Uterus (tissue), 4 donors: Measurements from ENCODE around the gene OR5AR1. TPM values are rescaled to one million over a fixed set of nuclear protein-coding genes. Genes with fewer than 3 reads are reported as not detected.

ENCODE experiments used
- DNase-seq, 2 donors: peaks; one replicate each; pipeline ENCODE4 v3.0.0-alpha.2; 2019 to 2020
- H3K27ac ChIP-seq, 2 donors: fragments of 200-600 bp; sonication (generic); 1 replicate in 1 of 2; 2 replicates in 1 of 2; pipeline ENCODE4 v1.5.1; 2016 to 2018
- H3K27me3 ChIP-seq, 2 donors: fragments of 200-600 bp; sonication (generic); one replicate each; pipeline ENCODE4 v1.5.1; 2018 to 2019; ENCODE audit warnings: control low read depth in 1 of 2
- H3K36me3 ChIP-seq, 2 donors: fragments of 200-600 bp; sonication (generic); one replicate each; pipeline ENCODE4 v1.5.1; 2019; ENCODE audit warnings: control low read depth in 1 of 2
- H3K4me1 ChIP-seq, 2 donors: fragments of 200-600 bp; sonication (generic); one replicate each; pipeline ENCODE4 v1.5.1; 2018 to 2019; ENCODE audit warnings: control low read depth in 1 of 2
- H3K4me3 ChIP-seq, 2 donors: fragments of 200-600 bp; sonication (generic); 1 replicate in 1 of 2; 2 replicates in 1 of 2; pipeline ENCODE4 v1.5.1; 2018 to 2019; ENCODE audit warnings: mild to moderate bottlenecking in 1 of 2
- H3K9me3 ChIP-seq, 2 donors: fragments of 200-600 bp; sonication (generic); one replicate each; pipeline ENCODE4 v1.5.1; 2019; ENCODE audit warnings: control low read depth in 1 of 2
- POLR2A ChIP-seq, 2 donors: fragments of 450-650 bp; IDR thresholded peaks; one replicate each; pipeline ENCODE4 v1.6.1; 2016; ENCODE audit warnings: antibody characterized with exemption in 2 of 2, mild to moderate bottlenecking in 1 of 2, moderate library complexity in 1 of 2
- intact Hi-C: fragments of 100-400 bp; cut with DNase I; formaldehyde crosslinking; loops from one replicate; pipeline ENCODE4 v1.15.1; 2023; ENCODE audit warnings: low total_unique reads
- total RNA-seq, 4 donors: library from RNA; depleted of rRNA in 3 of 4; stranded (reverse); fragments of >200 nt in 3 of 4; gene quantifications; one replicate each; pipeline versions ENCODE4 v1.1.0 to v1.2.4, GENCODE V29; 2014 to 2023
- TF ChIP-seq, protein P1 (sequence below), 4 experiments: fragments of 200-600 bp in 2 of 4; fragments of 450-650 bp in 2 of 4; sonication (generic) in 2 of 4; IDR thresholded peaks; one replicate each; pipeline ENCODE4 v1.5.1; 2016 to 2019; ENCODE audit warnings: antibody characterized with exemption in 4 of 4, mild to moderate bottlenecking in 2 of 4, moderate library complexity in 1 of 4
- donor health status: DM: yes; HTN: yes; CAD: no.

The OR5AR1 gene
- not detected for total RNA-seq

DNA sequence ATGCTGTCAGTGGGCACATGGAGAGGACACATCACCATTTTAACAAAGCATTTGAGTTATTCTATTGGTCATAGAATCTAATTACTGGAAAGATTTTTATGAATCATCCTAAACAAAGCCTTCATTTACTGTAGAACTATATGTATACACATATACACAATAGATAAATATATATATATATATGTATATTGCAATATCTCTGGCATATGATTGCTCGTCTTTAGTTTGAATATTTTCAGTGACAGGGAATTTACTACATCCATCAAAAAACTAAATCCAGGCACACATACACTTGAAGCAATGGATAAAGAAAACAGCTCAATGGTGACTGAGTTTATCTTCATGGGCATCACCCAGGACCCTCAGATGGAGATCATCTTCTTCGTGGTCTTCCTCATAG is at the start of gene OR5AR1:
TSS of gene OR5AR1 (plus strand) at position 301 of the 400 bp plus-strand sequence. CDS start at position 301, 0 bp downstream.
- H3K4me1 ChIP-seq, result no peaks in the 10 kb centered on the region
- H3K36me3 ChIP-seq, result no peaks in the 10 kb centered on the region
- no peak within 1 kb of the TSS for H3K27ac ChIP-seq
- no peak for TF ChIP-seq POLR2A (IDR thresholded peaks at IDR 0.05)
- TF ChIP-seq, protein P1, sequence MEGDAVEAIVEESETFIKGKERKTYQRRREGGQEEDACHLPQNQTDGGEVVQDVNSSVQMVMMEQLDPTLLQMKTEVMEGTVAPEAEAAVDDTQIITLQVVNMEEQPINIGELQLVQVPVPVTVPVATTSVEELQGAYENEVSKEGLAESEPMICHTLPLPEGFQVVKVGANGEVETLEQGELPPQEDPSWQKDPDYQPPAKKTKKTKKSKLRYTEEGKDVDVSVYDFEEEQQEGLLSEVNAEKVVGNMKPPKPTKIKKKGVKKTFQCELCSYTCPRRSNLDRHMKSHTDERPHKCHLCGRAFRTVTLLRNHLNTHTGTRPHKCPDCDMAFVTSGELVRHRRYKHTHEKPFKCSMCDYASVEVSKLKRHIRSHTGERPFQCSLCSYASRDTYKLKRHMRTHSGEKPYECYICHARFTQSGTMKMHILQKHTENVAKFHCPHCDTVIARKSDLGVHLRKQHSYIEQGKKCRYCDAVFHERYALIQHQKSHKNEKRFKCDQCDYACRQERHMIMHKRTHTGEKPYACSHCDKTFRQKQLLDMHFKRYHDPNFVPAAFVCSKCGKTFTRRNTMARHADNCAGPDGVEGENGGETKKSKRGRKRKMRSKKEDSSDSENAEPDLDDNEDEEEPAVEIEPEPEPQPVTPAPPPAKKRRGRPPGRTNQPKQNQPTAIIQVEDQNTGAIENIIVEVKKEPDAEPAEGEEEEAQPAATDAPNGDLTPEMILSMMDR (IDR thresholded peaks at IDR 0.05), result no peak
- intact Hi-C loops, result no loop called here
- no peaks in the 10 kb centered on the region for H3K27me3 ChIP-seq
- DNase-seq, result no peak
- no peak within 1 kb of the TSS for H3K4me3 ChIP-seq
- no peaks in the 10 kb centered on the region for H3K9me3 ChIP-seq

DNA sequence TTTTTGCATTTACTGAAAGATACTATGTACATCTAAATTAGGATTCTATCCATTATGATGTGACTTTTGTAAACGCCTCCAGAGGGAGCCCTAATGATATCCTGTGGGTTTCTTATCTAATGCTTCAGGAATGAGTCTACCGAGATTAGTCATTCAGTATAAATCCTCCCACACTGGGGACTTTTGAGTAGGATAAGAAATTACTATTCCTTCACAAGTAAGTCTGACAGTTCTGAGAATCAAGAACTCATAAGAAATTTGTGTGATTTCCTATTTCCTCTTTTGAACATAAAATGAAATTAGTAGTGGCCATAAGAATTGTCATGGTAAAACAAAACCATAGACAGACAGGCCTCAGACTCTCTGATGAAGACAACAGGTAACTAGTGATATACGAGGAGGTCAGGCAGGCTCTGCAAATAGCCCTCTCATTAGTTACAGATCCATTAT is 38.8 kb upstream of the OR5AR1 start:
- H3K27ac ChIP-seq, result no peak overlapping the region
- no peaks in the 10 kb centered on the region for H3K27me3 ChIP-seq
- DNase-seq, result no peak
- no peaks in the 10 kb centered on the region for H3K4me1 ChIP-seq
- no peak for TF ChIP-seq POLR2A (IDR thresholded peaks at IDR 0.05)
- TF ChIP-seq, protein P1 (IDR thresholded peaks at IDR 0.05), result no peak
- no peak overlapping the region for H3K4me3 ChIP-seq
- H3K9me3 ChIP-seq, result no peaks in the 10 kb centered on the region
- no peaks in the 10 kb centered on the region for H3K36me3 ChIP-seq
- intact Hi-C loops, result no loop called here

DNA sequence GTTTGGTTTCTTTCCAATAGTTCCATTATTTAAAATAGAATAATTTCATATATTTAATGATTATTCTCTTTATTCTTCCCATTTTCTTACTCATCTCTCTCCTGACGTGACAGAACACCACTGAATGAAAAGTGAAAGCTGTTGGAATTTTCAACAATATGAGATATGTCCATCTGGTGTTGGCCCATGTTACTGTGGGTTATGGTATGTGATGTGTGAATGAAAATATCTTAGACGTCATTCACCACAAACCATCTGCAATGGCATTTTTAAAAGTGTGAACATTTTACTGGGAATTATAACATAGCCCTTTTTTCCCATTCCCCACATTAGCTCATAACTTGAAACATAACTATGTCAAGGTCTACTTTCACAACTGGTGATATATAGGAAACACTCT is 37.5 kb upstream of the OR5AR1 start:
- TF ChIP-seq, protein P1 (IDR thresholded peaks at IDR 0.05), result no peak
- no peak for TF ChIP-seq POLR2A (IDR thresholded peaks at IDR 0.05)
- intact Hi-C loops, result no loop called here
- H3K27ac ChIP-seq, result no peak overlapping the region
- no peaks in the 10 kb centered on the region for H3K27me3 ChIP-seq
- H3K4me3 ChIP-seq, result no peak overlapping the region
- H3K4me1 ChIP-seq, result no peaks in the 10 kb centered on the region
- no peak for DNase-seq
- no peaks in the 10 kb centered on the region for H3K9me3 ChIP-seq
- no peaks in the 10 kb centered on the region for H3K36me3 ChIP-seq

DNA sequence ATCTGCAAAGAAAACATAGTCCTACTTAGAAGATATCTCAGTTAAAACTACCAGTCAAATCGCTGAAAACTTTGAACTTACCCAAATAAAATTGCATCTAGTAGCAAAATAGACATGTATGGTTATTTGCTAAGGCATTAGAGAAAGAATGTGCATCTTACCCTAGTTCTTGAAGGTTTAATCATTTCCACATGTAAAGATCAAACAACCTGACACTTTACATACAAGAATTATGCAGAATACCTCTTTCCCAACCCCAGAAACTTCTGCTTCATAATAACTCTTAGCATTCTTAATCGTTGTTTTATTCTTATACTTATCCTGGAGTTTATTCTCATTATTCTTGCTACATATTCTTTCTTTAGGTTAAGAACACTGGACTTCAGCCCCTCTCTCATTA is 31.2 kb upstream of the OR5AR1 start:
- Histone ChIP-seq H3K27ac (no peak overlapping the region), H3K9me3 (no peaks in the 10 kb centered on the region), H3K36me3 (no peaks in the 10 kb centered on the region), H3K27me3 (no peaks in the 10 kb centered on the region), H3K4me1 (no peaks in the 10 kb centered on the region), H3K4me3 (no peak overlapping the region)
- intact Hi-C loops, result no loop called here
- TF ChIP-seq, protein P1 (IDR thresholded peaks at IDR 0.05), result no peak
- TF ChIP-seq POLR2A (IDR thresholded peaks at IDR 0.05), result no peak
- DNase-seq, result no peak

DNA sequence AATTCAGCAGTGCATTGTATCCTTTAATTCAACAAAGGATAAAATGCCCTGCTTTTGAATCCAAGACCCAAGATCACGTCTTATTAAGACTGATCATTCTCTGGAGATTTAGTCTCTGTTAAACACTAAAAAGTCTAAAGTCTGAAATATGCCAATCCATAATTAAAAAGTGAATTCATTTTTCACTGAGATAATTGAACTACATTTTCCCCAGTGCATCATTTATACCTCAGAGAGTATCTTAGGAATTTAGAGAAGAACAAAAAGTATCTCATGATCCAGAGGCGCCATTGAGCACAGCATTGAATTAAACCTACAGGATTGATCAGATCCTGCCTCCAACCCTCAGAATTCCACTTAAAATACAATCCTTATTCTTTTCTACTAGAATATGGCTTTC is 26.6 kb upstream of the OR5AR1 start:
- DNase-seq, result no peak
- TF ChIP-seq, protein P1 (IDR thresholded peaks at IDR 0.05), result no peak
- no peak for TF ChIP-seq POLR2A (IDR thresholded peaks at IDR 0.05)
- no peak overlapping the region for H3K4me3 ChIP-seq
- intact Hi-C loops, result no loop called here
- H3K27me3 ChIP-seq, result no peaks in the 10 kb centered on the region
- no peaks in the 10 kb centered on the region for H3K4me1 ChIP-seq
- no peak overlapping the region for H3K27ac ChIP-seq
- H3K9me3 ChIP-seq, result no peaks in the 10 kb centered on the region
- no peaks in the 10 kb centered on the region for H3K36me3 ChIP-seq
